Stimulated activated CD4-positive, alpha-beta T cell treated with anti-CD3 and anti-CD28 coated beads, Interleukin-1b, Interleukin-23, amount 100 ng/mL, for 4 hours (primary cell): ENCODE results near the gene DDR1.
"Not testable (repeated sequence)": the region's sequence is repeated elsewhere in the genome, so short reads cannot be mapped to it uniquely, and the experiment has no call there.

Experiments used
- DNase-seq, 2 donors: peaks; one replicate each; pipeline ENCODE4 v3.0.0-alpha.2; 2020; ENCODE audit warnings: low read depth in 2 of 2

The DDR1 gene

GRCh38 chr6:30894381-30894780, 10.1 kb downstream of the DDR1 start:
- no peak for DNase-seq

DNA sequence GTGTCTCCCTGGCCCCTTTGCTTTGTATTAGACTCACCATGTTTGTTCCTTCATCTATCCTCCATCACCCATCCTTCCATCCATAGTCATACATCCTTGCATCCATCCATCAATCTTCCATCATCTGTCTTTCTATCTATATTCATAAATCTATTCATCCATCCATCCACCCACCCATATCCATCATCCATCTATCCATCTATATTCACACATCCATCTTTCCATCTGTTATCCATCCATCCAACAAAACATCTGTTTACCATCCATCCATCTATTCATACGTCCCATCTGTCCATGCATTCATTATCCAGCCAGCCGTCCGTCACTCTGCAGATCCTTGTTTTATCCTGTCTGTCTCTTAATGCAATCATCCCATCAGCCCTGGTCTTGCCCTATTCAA, 10.6 kb downstream of the DDR1 start:
- no peak for DNase-seq

- no peak for DNase-seq
These were observed 11.0 kb downstream of the DDR1 start for GRCh38 chr6:30895343-30895742.

- DNase-seq: no peak
These were observed 12.2 kb downstream of the DDR1 start for GRCh38 chr6:30896541-30896940.

DNA sequence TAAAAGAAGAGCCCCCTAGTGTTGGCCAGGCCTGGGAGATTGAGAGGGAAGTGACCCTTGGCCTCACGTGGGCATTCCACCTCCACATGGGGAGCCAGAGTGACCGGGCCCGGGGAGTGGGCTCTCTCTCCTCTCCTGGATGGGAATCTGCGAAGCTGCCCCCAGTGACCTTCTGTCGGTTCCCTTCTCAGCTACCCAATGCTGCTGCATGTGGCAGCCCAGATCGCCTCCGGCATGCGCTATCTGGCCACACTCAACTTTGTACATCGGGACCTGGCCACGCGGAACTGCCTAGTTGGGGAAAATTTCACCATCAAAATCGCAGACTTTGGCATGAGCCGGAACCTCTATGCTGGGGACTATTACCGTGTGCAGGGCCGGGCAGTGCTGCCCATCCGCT, 13.6 kb downstream of the DDR1 start:
- DNase-seq: no peak

DNA sequence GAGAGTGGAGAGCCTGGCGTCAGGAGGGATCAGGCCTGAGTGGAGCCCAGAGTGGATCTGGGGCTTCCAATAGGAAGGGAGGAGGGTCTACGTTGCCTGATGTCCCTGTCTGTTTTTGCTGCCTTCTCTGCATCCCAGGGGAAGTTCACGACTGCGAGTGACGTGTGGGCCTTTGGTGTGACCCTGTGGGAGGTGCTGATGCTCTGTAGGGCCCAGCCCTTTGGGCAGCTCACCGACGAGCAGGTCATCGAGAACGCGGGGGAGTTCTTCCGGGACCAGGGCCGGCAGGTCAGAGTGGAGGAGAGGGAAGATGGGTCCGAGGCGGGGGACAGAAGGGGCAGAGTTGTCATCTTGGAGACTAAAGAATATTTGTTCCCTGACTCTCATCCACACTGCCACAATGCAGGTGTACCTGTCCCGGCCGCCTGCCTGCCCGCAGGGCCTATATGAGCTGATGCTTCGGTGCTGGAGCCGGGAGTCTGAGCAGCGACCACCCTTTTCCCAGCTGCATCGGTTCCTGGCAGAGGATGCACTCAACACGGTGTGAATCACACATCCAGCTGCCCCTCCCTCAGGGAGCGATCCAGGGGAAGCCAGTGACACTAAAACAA, 14.5 kb downstream of the DDR1 start:
- DNase-seq: no peak

GRCh38 chr6:30900863-30901417, 16.6 kb downstream of the DDR1 start:
- DNase-seq: no peak

GRCh38 chr6:30901436-30901835, 17.1 kb downstream of the DDR1 start:
- no peak for DNase-seq

GRCh38 chr6:30902196-30902595, 17.9 kb downstream of the DDR1 start:
- not testable (repeated sequence) for DNase-seq

GRCh38 chr6:30902709-30903108, 18.4 kb downstream of the DDR1 start:
- no peak for DNase-seq

- no peak for DNase-seq
These were observed 18.9 kb downstream of the DDR1 start for GRCh38 chr6:30903236-30903635.

- DNase-seq: not testable (repeated sequence)
These were observed 23.0 kb downstream of the DDR1 start for GRCh38 chr6:30907290-30907757.

DNA sequence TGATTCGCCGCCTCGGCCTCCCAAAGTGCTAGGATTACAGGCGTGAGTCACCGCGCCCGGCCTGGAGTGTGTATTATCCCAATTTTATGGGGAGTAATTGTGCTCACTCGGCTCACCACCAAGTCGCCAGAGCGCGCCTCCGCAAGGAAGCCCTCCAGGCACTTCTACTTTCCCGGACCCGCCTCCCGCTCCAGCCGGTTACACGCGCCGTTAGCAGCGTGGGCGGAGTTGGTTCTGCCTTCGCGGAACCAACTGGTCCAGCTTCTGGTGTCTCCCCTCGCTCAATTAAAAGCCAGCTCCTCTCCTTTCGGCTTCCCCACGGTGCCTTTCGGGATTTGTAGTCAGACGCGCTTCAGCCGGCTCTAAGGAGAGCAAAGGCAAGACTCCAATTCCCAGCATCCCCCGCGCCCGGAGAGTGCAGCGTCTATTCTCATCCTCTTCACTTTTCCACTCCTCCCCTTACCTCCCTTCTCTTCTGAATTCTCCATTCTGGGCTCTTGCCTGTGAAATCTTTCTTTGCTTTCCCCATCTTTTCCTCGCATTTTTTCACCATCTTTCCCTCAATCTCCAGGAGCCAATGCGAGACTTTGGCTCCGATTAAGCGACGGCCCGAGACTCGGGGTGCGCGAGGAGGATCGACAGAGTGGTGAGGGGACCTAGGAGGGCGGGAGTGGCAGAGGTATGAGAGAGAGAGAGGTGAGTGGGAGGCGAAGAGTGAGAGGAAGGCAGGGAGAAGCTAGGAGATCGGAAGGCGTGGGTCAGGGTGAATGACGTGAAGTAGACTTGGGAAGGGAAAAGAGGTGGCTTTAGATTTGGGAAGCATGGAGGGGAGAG, 23.7 kb downstream of the DDR1 start, which contains the start of gene GTF2H4:
TSS of gene GTF2H4 (plus strand) at position 450 of the 834 bp plus-strand sequence.
- DNase-seq: peak; percentile 91 to 94

- DNase-seq: no peak
These were observed 24.4 kb downstream of the DDR1 start for GRCh38 chr6:30908700-30909099.

DNA sequence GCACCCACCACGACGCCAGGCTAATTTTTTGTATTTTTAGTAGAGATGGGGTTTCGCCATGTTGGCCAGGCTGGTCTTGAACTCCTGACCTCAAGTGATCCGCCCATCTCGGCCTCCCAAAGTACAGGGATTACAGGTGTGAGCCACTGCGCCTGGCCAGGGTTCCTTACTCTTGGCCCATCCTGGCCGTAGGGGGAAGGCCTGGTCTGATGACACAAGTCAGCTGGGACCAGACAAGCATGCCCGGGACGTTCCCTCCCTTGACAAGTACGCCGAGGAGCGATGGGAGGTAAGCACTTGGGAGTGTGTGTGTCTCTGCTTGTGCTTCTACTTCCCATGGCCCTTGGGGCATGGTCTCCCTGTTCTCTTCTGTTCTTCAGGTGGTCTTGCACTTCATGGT, 26.2 kb downstream of the DDR1 start:
- DNase-seq: not testable (repeated sequence)

DNA sequence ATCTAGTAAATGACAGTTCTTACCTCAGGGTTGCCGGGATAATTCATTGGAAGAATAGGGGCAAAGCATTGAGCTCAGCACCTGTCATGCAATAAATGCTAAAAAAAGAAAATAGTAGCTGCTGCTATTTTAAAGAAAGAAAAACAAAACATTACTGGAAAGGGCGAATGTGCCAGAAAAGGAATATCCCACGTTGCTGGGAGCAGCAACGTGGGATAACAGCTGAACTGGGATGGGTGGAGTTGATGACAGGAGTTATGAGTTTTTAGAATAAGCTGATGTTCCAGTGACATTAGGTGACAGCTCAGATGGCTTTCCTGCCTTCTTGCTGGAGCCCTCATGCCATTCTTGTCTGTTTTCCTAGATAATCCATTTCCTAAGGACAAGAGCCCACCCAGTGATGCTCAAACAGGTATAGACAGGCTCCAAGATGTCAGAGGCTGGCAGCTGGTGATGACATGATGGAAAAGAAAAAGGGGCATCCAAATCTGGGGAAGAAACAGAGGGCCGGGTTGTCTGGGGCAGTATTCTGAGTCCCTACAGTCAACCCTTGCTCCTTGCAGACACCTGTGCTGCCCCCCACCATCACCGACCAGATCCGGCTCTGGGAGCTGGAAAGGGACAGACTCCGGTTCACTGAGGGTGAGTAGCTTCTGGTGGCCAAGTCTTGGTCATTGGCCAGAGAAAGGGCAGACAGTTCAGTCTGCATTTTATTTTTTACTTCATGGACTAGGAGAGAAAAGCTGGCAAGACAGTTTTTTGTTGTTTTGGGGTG, 28.6 kb downstream of the DDR1 start:
- no peak for DNase-seq

- DNase-seq: no peak
These were observed 29.4 kb downstream of the DDR1 start for GRCh38 chr6:30913721-30914075.

DNA sequence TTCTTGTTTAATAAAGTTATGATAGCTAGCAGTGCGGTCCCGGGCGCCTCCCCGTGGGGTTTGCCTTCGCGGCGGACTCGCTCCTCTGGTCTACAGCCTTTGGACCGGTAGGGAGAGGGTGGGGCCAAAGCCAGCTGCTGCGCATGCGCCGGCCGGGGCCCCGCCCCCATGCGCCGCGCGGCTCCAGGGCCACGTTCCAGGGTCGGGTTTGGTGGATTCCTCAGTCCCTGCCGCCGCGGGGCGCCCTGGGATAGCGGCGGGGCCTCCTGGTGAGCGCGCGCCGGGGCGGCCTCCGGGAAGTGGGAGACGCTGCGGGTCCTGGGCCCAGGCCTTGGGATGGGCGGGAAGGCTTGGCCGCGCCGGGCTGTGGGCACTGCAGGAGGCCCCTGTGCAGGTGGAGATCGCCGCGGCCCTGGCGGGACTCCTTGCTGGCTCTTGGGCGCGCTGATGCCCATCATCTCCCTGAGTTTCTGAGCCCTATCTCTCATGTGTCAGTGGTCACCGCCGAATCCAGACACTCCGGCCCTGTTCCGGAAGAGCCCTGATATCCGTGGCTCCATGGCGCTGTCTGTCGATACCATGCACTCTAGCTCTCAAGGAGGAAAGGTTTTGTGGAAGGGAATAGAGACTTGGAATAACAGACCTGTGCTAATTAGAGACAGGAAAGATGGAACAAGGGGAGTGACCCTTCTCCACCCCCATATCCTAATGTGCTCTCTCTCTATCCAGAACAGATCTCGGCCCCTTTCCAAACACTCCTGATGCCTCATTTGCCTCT, 29.9 kb downstream of the DDR1 start, which contains the start of gene VARS2:
TSS of gene VARS2 (plus strand) at position 163 of the 778 bp plus-strand sequence. CDS start at position 762, 599 bp downstream.
- peak; percentile 77 to 84 for DNase-seq

GRCh38 chr6:30914854-30915590, 30.7 kb downstream of the DDR1 start:
- no peak for DNase-seq

DNA sequence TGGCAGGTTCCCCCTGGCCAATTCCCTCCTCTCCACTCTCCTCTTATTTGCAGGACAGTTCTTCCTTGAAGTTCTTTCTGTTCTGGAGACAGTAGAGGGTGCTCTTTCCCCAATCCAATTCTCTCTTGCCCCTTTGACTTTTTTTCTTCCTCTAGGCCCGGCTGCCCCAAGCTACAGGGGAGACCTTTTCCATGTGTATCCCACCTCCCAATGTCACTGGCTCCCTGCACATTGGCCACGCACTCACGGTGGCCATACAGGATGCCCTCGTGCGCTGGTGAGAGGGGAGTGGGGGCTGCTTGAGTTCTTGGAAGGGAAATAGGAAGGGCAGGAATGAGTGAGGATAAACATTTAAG, 31.2 kb downstream of the DDR1 start:
- DNase-seq: no peak

DNA sequence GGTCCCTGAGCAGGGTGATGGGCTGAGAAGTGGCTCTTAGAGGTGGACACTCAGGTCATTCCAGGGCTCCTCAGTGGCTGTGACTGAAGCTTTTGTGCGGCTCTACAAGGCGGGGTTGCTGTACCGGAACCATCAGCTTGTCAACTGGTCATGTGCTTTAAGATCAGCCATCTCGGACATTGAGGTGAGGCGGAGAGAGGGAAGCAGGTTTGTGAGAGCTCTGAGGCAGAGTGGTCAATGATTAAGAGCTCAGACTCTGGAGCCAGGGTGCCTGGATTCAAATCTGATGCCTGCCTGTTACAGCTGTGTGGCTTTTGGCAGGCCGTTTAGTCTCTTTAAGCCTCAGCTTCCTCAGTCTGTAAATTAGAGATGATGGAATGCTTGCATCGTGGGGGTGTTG, 32.7 kb downstream of the DDR1 start:
- no peak for DNase-seq
